Measurements from ENCODE around the gene CCNF.

GRCh38 chr16:2392025-2392424 lies 37.2 kb upstream of the CCNF start:
- TF ChIP-seq, protein P1, sequence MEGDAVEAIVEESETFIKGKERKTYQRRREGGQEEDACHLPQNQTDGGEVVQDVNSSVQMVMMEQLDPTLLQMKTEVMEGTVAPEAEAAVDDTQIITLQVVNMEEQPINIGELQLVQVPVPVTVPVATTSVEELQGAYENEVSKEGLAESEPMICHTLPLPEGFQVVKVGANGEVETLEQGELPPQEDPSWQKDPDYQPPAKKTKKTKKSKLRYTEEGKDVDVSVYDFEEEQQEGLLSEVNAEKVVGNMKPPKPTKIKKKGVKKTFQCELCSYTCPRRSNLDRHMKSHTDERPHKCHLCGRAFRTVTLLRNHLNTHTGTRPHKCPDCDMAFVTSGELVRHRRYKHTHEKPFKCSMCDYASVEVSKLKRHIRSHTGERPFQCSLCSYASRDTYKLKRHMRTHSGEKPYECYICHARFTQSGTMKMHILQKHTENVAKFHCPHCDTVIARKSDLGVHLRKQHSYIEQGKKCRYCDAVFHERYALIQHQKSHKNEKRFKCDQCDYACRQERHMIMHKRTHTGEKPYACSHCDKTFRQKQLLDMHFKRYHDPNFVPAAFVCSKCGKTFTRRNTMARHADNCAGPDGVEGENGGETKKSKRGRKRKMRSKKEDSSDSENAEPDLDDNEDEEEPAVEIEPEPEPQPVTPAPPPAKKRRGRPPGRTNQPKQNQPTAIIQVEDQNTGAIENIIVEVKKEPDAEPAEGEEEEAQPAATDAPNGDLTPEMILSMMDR (IDR thresholded peaks at IDR 0.05; ENCODE audit: low read length): no peak
- no peak for TF ChIP-seq EZH2 (IDR thresholded peaks at IDR 0.05; ENCODE audit: borderline replicate concordance, low read length)
